Stimulated activated CD8-positive, alpha-beta memory T cell treated with anti-CD3 and anti-CD28 coated beads, Interleukin-4, amount 100 ng/mL, for 1 hour (primary cell): ENCODE results near the gene CHCHD5.

Experiments used
- DNase-seq, 2 donors: peaks; one replicate each; pipeline ENCODE4 v3.0.0-alpha.2; 2020; ENCODE audit warnings: low read depth in 2 of 2, low spot score in 1 of 2

Gene CHCHD5

GRCh38 chr2:112623913-112624777 lies 39.7 kb downstream of the CHCHD5 start:
- DNase-seq, result peak; percentile 37 to 53

- DNase-seq, result no peak
Observed at GRCh38 chr2:112625474-112626114, 41.2 kb downstream of the CHCHD5 start.

DNA sequence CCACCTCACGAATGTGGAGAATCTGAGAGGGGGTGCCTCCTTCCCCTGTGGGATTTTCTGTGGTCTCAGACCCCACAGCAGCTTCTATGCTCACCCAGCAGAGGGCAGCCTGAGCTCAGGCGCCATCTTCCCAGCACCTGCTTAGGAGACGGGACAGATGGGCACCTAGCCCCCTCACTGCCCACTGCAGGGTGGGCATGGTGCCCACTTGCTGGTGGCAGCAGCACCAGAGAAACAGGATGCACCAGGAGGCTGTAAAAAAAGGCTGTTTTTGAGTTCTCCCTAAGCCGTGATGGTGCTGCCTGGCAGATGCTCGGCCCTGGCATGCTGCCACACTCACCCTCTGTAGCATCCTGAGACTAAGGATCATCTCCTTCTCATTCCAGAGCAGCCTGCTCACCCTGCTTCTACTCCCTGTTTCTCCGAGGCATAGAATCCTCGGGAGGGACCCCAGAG lies 42.2 kb downstream of the CHCHD5 start:
- peak; percentile 31 to 38 for DNase-seq

GRCh38 chr2:112627060-112628040 lies 42.9 kb downstream of the CHCHD5 start:
- no peak for DNase-seq

GRCh38 chr2:112629224-112629623 lies 44.8 kb downstream of the CHCHD5 start:
- no peak for DNase-seq

DNA sequence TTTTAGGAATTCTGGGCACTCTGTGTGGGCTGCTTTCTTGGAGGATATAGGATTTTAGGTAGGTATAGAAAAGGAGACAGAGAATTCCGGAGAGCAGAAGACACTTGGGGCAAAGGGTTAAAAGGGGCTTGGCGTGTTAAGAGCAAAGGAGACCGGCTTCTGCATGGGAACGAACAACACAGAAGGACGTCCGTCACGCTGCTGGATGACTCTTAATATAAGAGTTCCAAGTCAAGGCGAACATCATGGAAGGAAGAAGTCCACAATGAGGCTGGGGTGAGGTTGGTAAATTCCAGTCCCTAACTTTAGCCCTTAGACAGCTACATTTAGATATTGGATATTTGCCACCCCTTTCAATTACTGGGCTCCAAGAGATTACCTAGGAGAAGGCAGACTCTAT lies 45.4 kb downstream of the CHCHD5 start:
- DNase-seq, result no peak

- no peak for DNase-seq
Observed at GRCh38 chr2:112630268-112630667, 45.9 kb downstream of the CHCHD5 start.

GRCh38 chr2:112633708-112634107 lies 49.3 kb downstream of the CHCHD5 start:
- no peak for DNase-seq

DNA sequence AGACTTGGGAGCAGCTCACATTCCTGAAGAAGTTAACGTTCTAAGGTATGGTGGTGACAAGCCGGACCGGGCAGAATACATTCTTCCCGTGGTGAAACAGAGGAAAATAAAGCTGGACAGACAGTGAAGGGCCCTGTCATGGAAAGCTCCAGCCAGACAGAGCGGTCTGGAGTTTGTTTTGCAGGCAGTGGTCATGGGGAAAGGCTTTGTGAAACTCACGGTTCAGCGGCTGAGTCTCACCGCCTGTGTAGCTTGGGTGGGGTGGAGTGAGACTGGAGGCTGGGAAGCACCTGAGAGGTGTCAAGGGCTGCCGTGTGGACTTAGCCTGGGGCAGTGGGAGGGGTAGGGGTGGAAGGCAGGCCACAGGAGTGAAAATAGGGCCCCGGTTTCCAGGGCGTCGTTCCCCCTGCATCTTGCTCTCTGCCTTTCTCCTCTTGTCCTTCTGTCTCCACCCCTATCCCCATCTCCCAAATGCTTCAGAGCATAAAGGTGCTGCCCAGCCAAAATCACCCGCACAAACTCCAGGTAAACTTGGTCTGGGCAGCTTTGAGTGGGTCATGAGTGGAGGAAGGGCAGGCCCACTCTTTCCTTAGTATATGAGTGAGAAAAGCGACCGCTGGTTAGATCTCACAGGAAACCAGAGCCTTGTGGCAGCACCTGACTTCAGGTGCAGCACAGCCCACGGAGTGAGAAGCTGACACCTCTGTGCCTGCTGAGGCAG lies 49.9 kb downstream of the CHCHD5 start:
- DNase-seq, result no peak

DNA sequence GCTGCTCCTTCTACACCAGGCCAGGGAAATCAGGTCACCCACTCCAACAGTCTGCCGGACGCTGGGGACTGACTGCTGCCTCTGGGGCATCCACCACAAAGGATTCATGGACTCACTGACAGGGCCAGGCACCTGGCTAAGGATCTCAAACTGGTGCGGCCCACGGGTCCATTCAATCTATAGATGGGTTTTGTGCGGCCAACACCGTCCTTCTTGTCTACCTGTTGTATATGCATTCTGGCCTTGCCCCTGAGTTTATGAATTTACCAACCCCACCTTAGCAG lies 50.4 kb downstream of the CHCHD5 start:
- no peak for DNase-seq

DNA sequence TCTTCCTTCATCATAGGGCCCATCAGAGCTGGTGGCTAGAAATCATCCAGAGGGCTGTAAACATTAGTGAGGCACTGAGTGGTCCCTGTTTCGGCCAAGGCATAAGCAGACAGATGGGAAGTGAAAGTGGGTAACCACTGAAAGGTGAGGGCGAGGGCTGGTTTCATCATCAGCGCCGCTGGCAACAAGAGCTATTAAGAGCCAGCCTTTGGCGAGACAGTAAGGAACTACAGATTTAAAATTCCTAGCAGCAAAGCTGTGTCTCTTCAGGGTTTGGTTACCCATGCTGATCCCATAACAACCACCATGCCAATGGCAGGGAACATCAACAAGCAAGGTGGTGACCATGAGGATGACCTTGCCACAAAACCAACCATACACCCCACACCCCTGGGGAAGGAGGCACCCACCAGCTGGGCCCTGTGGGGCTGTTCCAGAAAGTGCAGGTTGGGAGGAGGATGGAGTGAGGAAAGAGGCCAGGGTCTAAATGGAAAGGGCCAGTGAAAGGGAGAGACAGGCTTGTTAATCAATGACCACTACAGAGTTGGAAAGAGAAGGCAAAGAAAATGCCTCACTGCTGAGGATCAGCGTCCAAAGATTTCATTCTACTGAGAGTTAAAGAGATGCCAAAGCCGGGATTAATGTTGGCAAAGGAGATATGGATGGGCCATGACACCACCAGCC lies 52.3 kb downstream of the CHCHD5 start:
- DNase-seq, result no peak

DNA sequence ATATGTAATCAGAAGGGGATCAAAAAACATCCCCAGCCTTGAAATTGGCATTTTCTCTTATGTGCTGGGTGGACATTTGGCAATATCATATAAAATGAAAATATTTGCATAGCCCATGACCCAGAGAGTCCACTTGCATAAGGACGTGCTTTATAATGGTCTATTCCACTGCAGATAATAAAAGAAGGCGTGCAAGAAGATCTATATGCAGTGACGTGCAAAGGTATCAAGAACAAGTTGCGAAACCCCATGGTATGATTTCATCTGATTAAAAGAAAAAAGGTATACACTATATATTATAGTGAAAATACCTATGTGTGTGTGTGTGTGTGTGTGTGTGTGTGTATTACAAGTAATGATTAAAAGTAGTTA lies 52.9 kb downstream of the CHCHD5 start:
- DNase-seq, result no peak
